HCT116 (cell line): Measurements from ENCODE around the gene DLG4. TPM values are rescaled to one million over a fixed set of nuclear protein-coding genes. Genes with fewer than 3 reads are reported as not detected.

Experiments used
- ATAC-seq: fragments of 200-7000 bp; cut with Tn5 transposase; 2 replicates; pipeline ENCODE4 v1.9.1; 2020; ENCODE audit warnings: mild to moderate bottlenecking, moderate library complexity
- BruUV-seq: library from RNA; stranded (reverse); fragments of 400-500 nt; replicated peaks from 2 replicates; lab custom pipeline; 2021; lab: Mats Ljungman, UMichigan
- CTCF ChIA-PET: fragments of 300-600 bp; sonication (Branson Sonifier 250); formaldehyde crosslinking; loops from one replicate; lab custom pipeline; 2021; ENCODE audit warnings: antibody characterized with exemption; lab: Charles Lee
- POLR2A ChIA-PET: fragments of 300-600, 350-600 bp; sonication (Branson Sonifier 250); formaldehyde crosslinking; loops from one replicate; lab custom pipeline; 2021; ENCODE audit warnings: antibody characterized with exemption; lab: Charles Lee
- RAD21 ChIA-PET, 2 experiments: fragments of 300-600 bp; sonication (Branson Sonifier 250); formaldehyde crosslinking; loops; one replicate each; lab custom pipeline; 2023; ENCODE audit warnings: low total read pairs in 2 of 2; ENCODE audit not compliant: uncharacterized antibody in 2 of 2, unreplicated experiment in 2 of 2, low non-redundant PET in 1 of 2; lab: Charles Lee
- DNase-seq: peaks from one replicate; pipeline ENCODE4 v3.0.0-alpha.2; 2010; ENCODE audit warnings: low read depth, low spot score
- H2AFZ ChIP-seq: fragments of 200-600 bp; shearing (Covaris generic), sonication (generic); 2 replicates; pipeline ENCODE4 v1.6.1; 2017; ENCODE audit warnings: low read depth, mixed run types, mixed read lengths, antibody characterized with exemption, low read length; ENCODE audit not compliant: poor library complexity, severe bottlenecking
- H3K27ac ChIP-seq: 2 replicates; pipeline ENCODE4 v1.5.1; 2012; ENCODE audit warnings: low read depth, low read length
- H3K27me3 ChIP-seq: fragments of 200-600 bp; sonication (generic); 2 replicates; pipeline ENCODE4 v1.6.1; 2016; ENCODE audit warnings: mixed run types, low read length, mixed read lengths; ENCODE audit not compliant: insufficient read depth
- H3K36me3 ChIP-seq, 2 experiments: fragments of 200-500 bp in 1 of 2; fragments of 200-600 bp in 1 of 2; sonication (Bioruptor generic) in 1 of 2; sonication (generic) in 1 of 2; 2 replicates each; pipeline versions ENCODE4 v1.5.1 to v1.6.1; 2014 to 2016; ENCODE audit warnings: low read length in 2 of 2, inconsistent platforms in 1 of 2, mixed read lengths in 1 of 2, mixed run types in 1 of 2; ENCODE audit not compliant: insufficient read depth in 2 of 2, control insufficient read depth in 1 of 2
- H3K4me1 ChIP-seq, 2 experiments: fragments of 200-600 bp in 1 of 2; sonication (generic) in 1 of 2; 2 replicates each; pipeline versions ENCODE4 v1.5.1 to v1.6.1; 2012 to 2017; ENCODE audit warnings: low read length in 2 of 2, inconsistent platforms in 1 of 2, mild to moderate bottlenecking in 1 of 2, mixed read lengths in 1 of 2, mixed run types in 1 of 2, moderate library complexity in 1 of 2; ENCODE audit not compliant: insufficient read depth in 2 of 2, control insufficient read depth in 1 of 2
- H3K4me2 ChIP-seq: fragments of 200-600 bp; sonication (generic); 2 replicates; pipeline ENCODE4 v1.6.1; 2017; ENCODE audit warnings: mixed run types, low read length, mixed read lengths
- H3K4me3 ChIP-seq, 2 experiments: fragments of 200-600 bp in 1 of 2; sonication (generic) in 1 of 2; replicated peaks in 1 of 2; 2 replicates each; pipeline ENCODE4 v1.5.1; 2011 to 2016; ENCODE audit warnings: low read length in 2 of 2, control low read depth in 1 of 2, low read depth in 1 of 2, mild to moderate bottlenecking in 1 of 2, mixed read lengths in 1 of 2, mixed run types in 1 of 2
- H3K79me2 ChIP-seq: fragments of 200-600 bp; sonication (generic); 2 replicates; pipeline ENCODE4 v1.6.1; 2017; ENCODE audit warnings: mild to moderate bottlenecking, mixed run types, low read length, moderate library complexity, mixed read lengths; ENCODE audit not compliant: insufficient read depth
- H3K9ac ChIP-seq: fragments of 200-600 bp; sonication (generic); 2 replicates; pipeline ENCODE4 v1.6.1; 2016; ENCODE audit warnings: low read length, mixed read lengths
- H3K9me2 ChIP-seq: fragments of 200-600 bp; sonication (generic), shearing (Covaris generic); 2 replicates; pipeline ENCODE4 v1.6.1; 2017; ENCODE audit warnings: mixed run types, mild to moderate bottlenecking, moderate library complexity; ENCODE audit not compliant: insufficient read depth
- H3K9me3 ChIP-seq, 2 experiments: fragments of 200-500 bp in 1 of 2; fragments of 200-600 bp in 1 of 2; sonication (Bioruptor generic) in 1 of 2; sonication (generic) in 1 of 2; 2 replicates each; pipeline ENCODE4 v1.6.1; 2014 to 2017; ENCODE audit warnings: low read length in 2 of 2, mixed read lengths in 2 of 2, inconsistent platforms in 1 of 2, low read depth in 1 of 2, mild to moderate bottlenecking in 1 of 2, mixed run types in 1 of 2, moderate library complexity in 1 of 2; ENCODE audit not compliant: control insufficient read depth in 1 of 2, insufficient read depth in 1 of 2
- H4K20me1 ChIP-seq: fragments of 200-600 bp; sonication (generic), shearing (Covaris generic); 2 replicates; pipeline ENCODE4 v1.6.1; 2017; ENCODE audit warnings: mixed run types, mild to moderate bottlenecking, moderate library complexity; ENCODE audit not compliant: insufficient read depth
- ATF3 ChIP-seq: IDR thresholded peaks from 2 replicates; pipeline ENCODE4 v1.6.1; 2012
- CBX3 ChIP-seq: IDR thresholded peaks from 2 replicates; pipeline ENCODE4 v1.6.1; 2012; ENCODE audit warnings: low read depth
- ELF1 ChIP-seq: IDR thresholded peaks from 2 replicates; pipeline ENCODE4 v1.6.1; 2012; ENCODE audit warnings: low read depth, borderline replicate concordance
- FOSL1 ChIP-seq: IDR thresholded peaks from 2 replicates; pipeline ENCODE4 v1.6.1; 2012; ENCODE audit warnings: low read depth
- MAX ChIP-seq: IDR thresholded peaks from 2 replicates; pipeline ENCODE4 v1.6.1; 2012
- POLR2A ChIP-seq: IDR thresholded peaks from 2 replicates; pipeline ENCODE4 v1.7.0; 2011; ENCODE audit warnings: borderline replicate concordance; ENCODE audit not compliant: insufficient read depth, insufficient read length; ENCODE audit errors: extremely low read depth
- POLR2AphosphoS5 ChIP-seq: IDR thresholded peaks from 2 replicates; pipeline ENCODE4 v1.6.1; 2011; ENCODE audit warnings: mild to moderate bottlenecking, low read depth, low read length, moderate library complexity
- RAD21 ChIP-seq: IDR thresholded peaks from 2 replicates; pipeline ENCODE4 v1.6.1; 2012; ENCODE audit warnings: low read depth, mild to moderate bottlenecking
- SP1 ChIP-seq: IDR thresholded peaks from 2 replicates; pipeline ENCODE4 v1.6.1; 2012; ENCODE audit warnings: low read depth
- TCF7L2 ChIP-seq: IDR thresholded peaks from 2 replicates; pipeline ENCODE4 v1.7.0; 2011; ENCODE audit warnings: borderline replicate concordance, inconsistent platforms; ENCODE audit not compliant: insufficient read depth, insufficient read length; ENCODE audit errors: extremely low read depth
- YY1 ChIP-seq: IDR thresholded peaks from 2 replicates; pipeline ENCODE4 v1.6.1; 2011; ENCODE audit warnings: low read length, low read depth, moderate library complexity, mild to moderate bottlenecking; ENCODE audit not compliant: insufficient replicate concordance; ENCODE audit errors: extremely low read depth
- ZBTB33 ChIP-seq: IDR thresholded peaks from 2 replicates; pipeline ENCODE4 v1.6.1; 2011; ENCODE audit warnings: mild to moderate bottlenecking, low read length, moderate library complexity; ENCODE audit not compliant: insufficient replicate concordance; ENCODE audit errors: extremely low read depth
- ZFX ChIP-seq: fragments of 450-650 bp; IDR thresholded peaks from 2 replicates; pipeline ENCODE4 v1.6.1; 2017
- ZNF274 ChIP-seq: fragments of 200-500 bp; sonication (Bioruptor generic); IDR thresholded peaks from 2 replicates; pipeline ENCODE4 v1.6.1; 2014; ENCODE audit warnings: mild to moderate bottlenecking, low read depth, low read length, inconsistent platforms
- intact Hi-C: fragments of 100-400 bp; cut with micrococcal nuclease; formaldehyde crosslinking; loops from 2 replicates; pipeline ENCODE4 v1.10.0; 2022
- total RNA-seq: library from RNA; stranded (reverse); gene quantifications from one replicate; pipeline ENCODE4 v1.2.1, GENCODE V29; 2021; ENCODE audit not compliant: unreplicated experiment

Gene DLG4
- total RNA-seq, 1 experiment from 2014 or later: 15.0 TPM

- no TSS peak for BruUV-seq
- TF ChIP-seq MAX (no peak), SP1 (no peak), POLR2AphosphoS5 (peak; percentile 27; the same call in 1 of the 2 replicates), ZFX (peak; percentile 24; the same call in 1 of the 2 replicates)
- intact Hi-C loops: no loop called here
- no peak for ATAC-seq
- RAD21 ChIA-PET: interaction anchor here in 1 of 2 experiments (0.7 to 1.0 kb wide), 2 partner anchors 18 to 61 kb away, joined by 3 to 7 read pairs; no protein-coding TSS in a partner anchor
- Histone ChIP-seq H3K79me2 (peaks cover 65% of the 10 kb centered on the region), H3K9me3 (no peaks in the 10 kb centered on the region), H3K9ac (peak overlapping the region; percentile 100), H3K36me3 (peaks cover 24 to 32% of the 10 kb centered on the region in 2 experiments), H3K4me2 (peak overlapping the region; percentile 82), H2AFZ (no peak overlapping the region), H3K27me3 (no peaks in the 10 kb centered on the region), H3K4me1 (peaks cover 37 to 64% of the 10 kb centered on the region in 2 experiments), H3K27ac (peak overlapping the region; percentile 92), H3K4me3 (peak overlapping the region; percentile 97 to 99), H4K20me1 (no peaks in the 10 kb centered on the region), H3K9me2 (no peaks in the 10 kb centered on the region)
- POLR2A ChIA-PET: interaction anchor here (0.6 to 2.6 kb wide), 7 partner anchors 12 to 448 kb away, joined by 3 to 19 read pairs (median 5); partner anchors contain the start of genes ACADVL, CTDNEP1, DLG4 and SLC2A4
- CTCF ChIA-PET: interaction anchor here (2.3 to 3.0 kb wide), 2 partner anchors 18 to 58 kb away, joined by 5 to 16 read pairs; partner anchors contain the start of genes ACADVL and DLG4
- no peak for DNase-seq
These were observed 18.9 kb upstream of the DLG4 start for GRCh38 chr17:7238420-7239090.

GRCh38 chr17:7237761-7238419 lies 18.3 kb upstream of the DLG4 start:
- no peaks in the 10 kb centered on the region for H3K27me3 ChIP-seq
- peak overlapping the region; percentile 82 for H3K4me2 ChIP-seq
- ChIA-PET POLR2A (interaction anchor here (0.6 to 2.6 kb wide), 6 partner anchors 13 to 43 kb away, joined by 3 to 19 read pairs (median 5); partner anchors contain the start of genes ACADVL, CTDNEP1, DLG4 and SLC2A4), CTCF (interaction anchor here (0.7 to 3.0 kb wide), 3 partner anchors 18 to 64 kb away, joined by 3 to 16 read pairs (median 5); partner anchors contain the start of genes ACADVL and DLG4), RAD21 (interaction anchor here in 1 of 2 experiments (0.5 to 1.0 kb wide), 3 partner anchors 13 to 60 kb away, joined by 3 to 7 read pairs (median 4); no protein-coding TSS in a partner anchor)
- H3K36me3 ChIP-seq: peaks cover 24 to 32% of the 10 kb centered on the region in 2 experiments
- peaks cover 44 to 63% of the 10 kb centered on the region in 2 experiments for H3K4me1 ChIP-seq
- H2AFZ ChIP-seq: no peak overlapping the region
- peak overlapping the region; percentile 92 for H3K27ac ChIP-seq
- H4K20me1 ChIP-seq: no peaks in the 10 kb centered on the region
- DNase-seq: no peak
- no peaks in the 10 kb centered on the region for H3K9me3 ChIP-seq
- TF ChIP-seq FOSL1: no peak
- no peak for TF ChIP-seq ELF1
- peak; percentile 79 for TF ChIP-seq TCF7L2
- peak; percentile 36; the same call in 1 of the 2 replicates for TF ChIP-seq ZFX
- TF ChIP-seq POLR2A: no peak
- no peak for TF ChIP-seq ZNF274
- TF ChIP-seq RAD21: no peak
- no peak for TF ChIP-seq ATF3
- peak; percentile 65 for TF ChIP-seq POLR2AphosphoS5
- TF ChIP-seq YY1: no peak
- no peak for TF ChIP-seq ZBTB33
- TF ChIP-seq MAX: 0 out of 2 replicates have a peak, but pooled peaks have one; percentile 21
- TF ChIP-seq CBX3: no peak
- TF ChIP-seq, all 23 proteins: peak for 4
- Histone ChIP-seq H3K9ac (peak overlapping the region; percentile 100), H3K4me3 (peak overlapping the region; percentile 97 to 99), H3K9me2 (no peaks in the 10 kb centered on the region), H3K79me2 (peaks cover 72% of the 10 kb centered on the region)
- peak; percentile 33 for ATAC-seq
- no TSS peak for BruUV-seq
- intact Hi-C loops: no loop called here
